Esophagus squamous epithelium (tissue), 4 donors: ENCODE results near the gene DDR2.

ENCODE experiments used
- POLR2A ChIP-seq, 4 donors: fragments of 450-650 bp; IDR thresholded peaks; one replicate each; pipeline ENCODE4 v1.6.1; 2017; ENCODE audit warnings: antibody characterized with exemption in 4 of 4, mild to moderate bottlenecking in 4 of 4, moderate library complexity in 3 of 4
- TF ChIP-seq, protein P1 (sequence below), 6 experiments: fragments of 450-650 bp in 4 of 6; fragments of 200-600 bp in 2 of 6; sonication (generic) in 2 of 6; IDR thresholded peaks; one replicate each; pipeline ENCODE4 v1.5.1; 2016 to 2019; ENCODE audit warnings: antibody characterized with exemption in 6 of 6, mild to moderate bottlenecking in 4 of 6, moderate library complexity in 4 of 6

- TF ChIP-seq POLR2A (IDR thresholded peaks at IDR 0.05), result no peak
- TF ChIP-seq, protein P1, sequence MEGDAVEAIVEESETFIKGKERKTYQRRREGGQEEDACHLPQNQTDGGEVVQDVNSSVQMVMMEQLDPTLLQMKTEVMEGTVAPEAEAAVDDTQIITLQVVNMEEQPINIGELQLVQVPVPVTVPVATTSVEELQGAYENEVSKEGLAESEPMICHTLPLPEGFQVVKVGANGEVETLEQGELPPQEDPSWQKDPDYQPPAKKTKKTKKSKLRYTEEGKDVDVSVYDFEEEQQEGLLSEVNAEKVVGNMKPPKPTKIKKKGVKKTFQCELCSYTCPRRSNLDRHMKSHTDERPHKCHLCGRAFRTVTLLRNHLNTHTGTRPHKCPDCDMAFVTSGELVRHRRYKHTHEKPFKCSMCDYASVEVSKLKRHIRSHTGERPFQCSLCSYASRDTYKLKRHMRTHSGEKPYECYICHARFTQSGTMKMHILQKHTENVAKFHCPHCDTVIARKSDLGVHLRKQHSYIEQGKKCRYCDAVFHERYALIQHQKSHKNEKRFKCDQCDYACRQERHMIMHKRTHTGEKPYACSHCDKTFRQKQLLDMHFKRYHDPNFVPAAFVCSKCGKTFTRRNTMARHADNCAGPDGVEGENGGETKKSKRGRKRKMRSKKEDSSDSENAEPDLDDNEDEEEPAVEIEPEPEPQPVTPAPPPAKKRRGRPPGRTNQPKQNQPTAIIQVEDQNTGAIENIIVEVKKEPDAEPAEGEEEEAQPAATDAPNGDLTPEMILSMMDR (IDR thresholded peaks at IDR 0.05), result no peak
Measured at GRCh38 chr1:162688521-162688920, 56.3 kb downstream of the DDR2 start.
